Thoracic aorta (tissue), 2 donors: ENCODE results near the gene CACTIN. TPM values are rescaled to one million over a fixed set of nuclear protein-coding genes. Genes with fewer than 3 reads are reported as not detected.

Experiments used
- ATAC-seq: fragments of 150-250 bp; one replicate; pipeline ENCODE4 v1.8.0; 2017; ENCODE audit warnings: low read depth; ENCODE audit not compliant: insufficient number of reproducible peaks, low FRiP score
- DNase-seq: peaks from one replicate; pipeline ENCODE4 v3.0.0-alpha.2; 2020; ENCODE audit warnings: low spot score
- H3K27ac ChIP-seq, 2 donors: fragments of 200-600 bp; sonication (generic); 1 replicate in 1 of 2; 2 replicates in 1 of 2; pipeline ENCODE4 v1.5.1; 2016; ENCODE audit warnings: mild to moderate bottlenecking in 2 of 2, moderate library complexity in 2 of 2
- H3K27me3 ChIP-seq: fragments of 200-600 bp; sonication (generic); replicated peaks from 2 replicates; pipeline ENCODE4 v1.6.0; 2016; ENCODE audit warnings: mild to moderate bottlenecking; ENCODE audit not compliant: insufficient read depth
- H3K36me3 ChIP-seq: fragments of 200-600 bp; sonication (generic); one replicate; pipeline ENCODE4 v1.5.1; 2016
- H3K4me1 ChIP-seq, 2 donors: fragments of 200-600 bp; sonication (generic); 1 replicate in 1 of 2; 2 replicates in 1 of 2; pipeline versions ENCODE4 v1.5.1 to v1.6.0; 2016; ENCODE audit warnings: low read depth in 2 of 2, mild to moderate bottlenecking in 1 of 2; ENCODE audit not compliant: control insufficient read depth in 1 of 2
- H3K4me3 ChIP-seq: fragments of 200-600 bp; sonication (generic); 2 replicates; pipeline ENCODE4 v1.5.1; 2016; ENCODE audit warnings: mild to moderate bottlenecking
- H3K9me3 ChIP-seq: fragments of 200-600 bp; sonication (generic); 2 replicates; pipeline ENCODE4 v1.5.1; 2016
- total RNA-seq, 2 donors: library from RNA; depleted of rRNA; stranded (reverse); fragments of >200 nt; gene quantifications; one replicate each; pipeline versions ENCODE4 v1.1.0 to v1.2.3, GENCODE V29; 2016
- TF ChIP-seq, protein P1 (sequence below): fragments of 200-600 bp; sonication (generic); IDR thresholded peaks from one replicate; pipeline ENCODE4 v1.5.1; 2019; ENCODE audit warnings: antibody characterized with exemption

CACTIN gene
- total RNA-seq, 2 donors from 2014 or later = 33.4 to 38.0 TPM

GRCh38 chr19:3620145-3620816 is 6.3 kb downstream of the CACTIN start:
- Histone ChIP-seq H3K9me3 (no peaks in the 10 kb centered on the region), H3K4me3 (no peak overlapping the region), H3K4me1 (peaks cover 9 to 19% of the 10 kb centered on the region in 2 donors), H3K36me3 (peaks cover 18% of the 10 kb centered on the region), H3K27ac (no peak overlapping the region), H3K27me3 (no peaks in the 10 kb centered on the region)
- TF ChIP-seq, protein P1, sequence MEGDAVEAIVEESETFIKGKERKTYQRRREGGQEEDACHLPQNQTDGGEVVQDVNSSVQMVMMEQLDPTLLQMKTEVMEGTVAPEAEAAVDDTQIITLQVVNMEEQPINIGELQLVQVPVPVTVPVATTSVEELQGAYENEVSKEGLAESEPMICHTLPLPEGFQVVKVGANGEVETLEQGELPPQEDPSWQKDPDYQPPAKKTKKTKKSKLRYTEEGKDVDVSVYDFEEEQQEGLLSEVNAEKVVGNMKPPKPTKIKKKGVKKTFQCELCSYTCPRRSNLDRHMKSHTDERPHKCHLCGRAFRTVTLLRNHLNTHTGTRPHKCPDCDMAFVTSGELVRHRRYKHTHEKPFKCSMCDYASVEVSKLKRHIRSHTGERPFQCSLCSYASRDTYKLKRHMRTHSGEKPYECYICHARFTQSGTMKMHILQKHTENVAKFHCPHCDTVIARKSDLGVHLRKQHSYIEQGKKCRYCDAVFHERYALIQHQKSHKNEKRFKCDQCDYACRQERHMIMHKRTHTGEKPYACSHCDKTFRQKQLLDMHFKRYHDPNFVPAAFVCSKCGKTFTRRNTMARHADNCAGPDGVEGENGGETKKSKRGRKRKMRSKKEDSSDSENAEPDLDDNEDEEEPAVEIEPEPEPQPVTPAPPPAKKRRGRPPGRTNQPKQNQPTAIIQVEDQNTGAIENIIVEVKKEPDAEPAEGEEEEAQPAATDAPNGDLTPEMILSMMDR = no peak
- ATAC-seq (no peak), DNase-seq (no peak)

- Histone ChIP-seq H3K9me3 (no peaks in the 10 kb centered on the region), H3K4me1 (peaks cover 3 to 13% of the 10 kb centered on the region in 2 donors), H3K36me3 (peaks cover 19% of the 10 kb centered on the region), H3K4me3 (no peak overlapping the region), H3K27me3 (no peaks in the 10 kb centered on the region), H3K27ac (no peak overlapping the region)
- no peak for ATAC-seq
- TF ChIP-seq, protein P1 = no peak
- no peak for DNase-seq
Measured at GRCh38 chr19:3619631-3620012, 7.0 kb downstream of the CACTIN start.

DNA sequence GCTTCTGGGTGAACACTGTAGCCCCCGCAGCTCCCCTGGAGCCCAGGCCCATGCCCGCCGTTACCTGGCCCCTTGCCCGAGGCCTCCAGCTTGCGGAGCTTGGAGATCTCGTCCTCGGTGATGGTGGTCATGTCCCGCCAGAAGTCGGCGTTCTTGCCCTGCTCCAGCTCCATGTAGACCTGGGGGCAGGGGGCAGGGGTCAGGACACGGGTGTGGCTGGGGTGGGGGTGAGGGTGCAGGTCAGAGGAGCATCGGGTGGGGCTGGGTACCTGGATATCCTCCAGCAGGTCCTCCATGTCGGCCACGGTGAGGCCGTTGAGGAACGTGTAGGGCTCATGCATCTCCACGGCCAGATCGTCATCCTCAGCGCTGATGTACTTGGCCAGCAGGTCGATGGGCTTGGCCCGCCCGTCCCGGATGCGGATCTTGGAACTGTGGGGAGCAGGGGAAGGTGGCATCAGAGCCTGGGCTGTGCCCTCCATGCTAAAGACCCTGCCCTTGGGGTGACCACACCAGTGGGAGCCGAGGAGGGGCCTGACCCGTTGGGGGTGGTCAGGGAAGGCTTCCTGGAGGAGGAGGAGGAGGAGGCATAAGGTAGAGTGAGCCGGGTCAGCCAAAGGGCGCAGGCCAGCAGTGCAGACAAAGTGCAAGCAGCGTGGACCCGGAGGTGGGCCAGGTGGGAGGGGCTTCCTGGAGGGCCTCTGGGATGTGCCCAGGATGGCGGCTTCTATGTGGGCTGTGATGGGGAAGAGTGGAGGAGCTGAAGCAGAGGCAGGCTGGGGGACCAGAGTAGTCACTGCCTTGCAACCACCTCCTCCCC is 7.6 kb downstream of the CACTIN start:
- DNase-seq (no peak), ATAC-seq (no peak)
- Histone ChIP-seq H3K9me3 (no peaks in the 10 kb centered on the region), H3K36me3 (peaks cover 19% of the 10 kb centered on the region), H3K4me1 (peaks cover 3 to 7% of the 10 kb centered on the region in 2 donors), H3K27ac (no peak overlapping the region), H3K27me3 (no peaks in the 10 kb centered on the region), H3K4me3 (no peak overlapping the region)
- TF ChIP-seq, protein P1 = no peak

DNA sequence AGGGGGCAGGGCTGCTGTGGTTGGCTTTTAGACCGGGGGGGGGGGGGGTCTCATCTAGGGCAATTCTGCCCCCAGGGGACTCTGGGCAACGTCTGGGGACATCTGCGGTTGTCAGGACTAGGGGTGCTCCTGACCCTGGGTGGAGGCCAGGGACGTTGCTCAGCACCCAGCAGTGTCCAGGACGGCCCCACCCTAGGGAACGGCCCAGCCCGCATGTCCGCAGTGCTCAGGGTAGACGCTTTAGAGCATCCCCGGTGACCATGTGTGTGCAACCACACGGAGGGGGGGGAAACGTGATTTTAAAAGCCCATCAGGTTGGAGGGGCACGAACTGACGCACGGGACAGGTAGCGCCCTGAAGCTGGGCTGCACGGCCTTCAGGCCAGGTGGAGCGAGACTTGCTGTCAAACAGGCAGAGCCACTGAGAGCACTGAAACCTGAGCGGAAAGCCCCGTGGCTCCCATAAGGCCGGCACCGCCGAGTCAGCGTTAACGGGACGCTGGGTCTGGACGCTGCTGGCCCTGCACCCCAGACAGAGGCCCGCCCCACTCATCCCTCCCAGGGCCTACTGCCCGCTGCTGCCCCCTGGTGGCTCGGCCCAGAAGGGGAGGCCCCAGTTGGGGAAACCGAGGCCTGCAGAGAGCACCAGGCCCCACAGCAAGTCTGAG is 8.3 kb downstream of the CACTIN start:
- Histone ChIP-seq H3K27ac (no peak overlapping the region), H3K36me3 (peaks cover 19% of the 10 kb centered on the region), H3K4me1 (peaks cover 3 to 4% of the 10 kb centered on the region in 2 donors), H3K9me3 (no peaks in the 10 kb centered on the region), H3K4me3 (peak overlapping the region; percentile 22), H3K27me3 (no peaks in the 10 kb centered on the region)
- ATAC-seq (no peak), DNase-seq (no peak)
- TF ChIP-seq, protein P1 = peak; percentile 99

- Histone ChIP-seq H3K27ac (no peak overlapping the region), H3K9me3 (no peaks in the 10 kb centered on the region), H3K4me1 (peaks cover 3 to 4% of the 10 kb centered on the region in 2 donors), H3K27me3 (no peaks in the 10 kb centered on the region), H3K4me3 (no peak overlapping the region), H3K36me3 (peaks cover 19% of the 10 kb centered on the region)
- no peak for DNase-seq
- no peak for ATAC-seq
- TF ChIP-seq, protein P1 = no peak
Measured at GRCh38 chr19:3617463-3617862, 9.1 kb downstream of the CACTIN start.
